ENCODE measurements around the gene NLRC5.
"Not testable (repeated sequence)": the region's sequence is repeated elsewhere in the genome, so short reads cannot be mapped to it uniquely, and the experiment has no call there.

NLRC5 gene

DNA sequence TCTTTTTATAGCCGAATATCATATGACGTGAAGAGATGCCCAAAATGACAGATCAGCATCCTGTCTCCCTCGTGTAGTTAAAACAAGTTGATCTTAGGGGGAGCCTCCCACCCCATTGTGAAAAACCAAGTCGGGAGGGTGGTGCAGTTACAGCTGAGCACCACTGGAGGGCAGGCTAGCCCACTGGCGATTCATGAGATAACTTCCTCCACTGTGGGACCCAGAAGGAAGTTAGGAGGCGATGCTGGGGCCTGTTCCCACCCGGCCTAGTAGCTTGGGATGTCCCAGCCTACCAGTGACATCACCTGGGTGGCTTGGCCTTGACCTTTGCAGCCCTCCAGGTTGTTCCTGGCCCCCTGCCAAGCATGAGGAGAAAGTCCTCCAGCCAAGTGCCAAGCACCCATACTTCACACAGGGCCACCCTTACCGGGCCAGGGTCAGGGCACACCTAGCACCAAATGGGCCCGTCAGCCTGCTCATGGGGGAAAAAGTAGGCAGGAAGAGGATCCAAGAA, 95.0 kb downstream of the NLRC5 start:
- peak; percentile 81 for DNase-seq

- DNase-seq = no peak
These were observed 95.6 kb downstream of the NLRC5 start for GRCh38 chr16:57084996-57085395.

DNA sequence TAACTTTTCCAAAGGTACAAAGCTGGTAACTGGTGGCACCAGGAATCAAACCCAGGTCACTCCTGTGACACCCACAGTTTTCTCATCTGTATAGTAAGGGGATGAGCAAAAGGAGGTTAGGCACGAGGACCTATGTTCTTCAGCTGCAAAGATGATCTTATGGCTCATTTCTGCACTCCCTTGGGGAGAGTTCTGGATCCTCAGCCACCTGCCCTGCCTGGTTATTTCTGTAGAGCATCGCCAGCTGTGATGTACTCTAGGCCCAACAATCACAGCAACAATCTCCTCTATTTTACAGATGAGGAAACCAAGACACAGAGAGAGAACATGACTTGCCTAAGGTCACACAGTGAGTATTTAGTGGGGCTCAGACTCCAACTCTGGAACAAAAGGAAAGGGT, 97.6 kb downstream of the NLRC5 start:
- no peak for DNase-seq

- peak; percentile 89 for DNase-seq
These were observed 100.0 kb downstream of the NLRC5 start for GRCh38 chr16:57089406-57089805.

GRCh38 chr16:57091200-57091974, 102.0 kb downstream of the NLRC5 start:
- peak; percentile 47 for DNase-seq

DNA sequence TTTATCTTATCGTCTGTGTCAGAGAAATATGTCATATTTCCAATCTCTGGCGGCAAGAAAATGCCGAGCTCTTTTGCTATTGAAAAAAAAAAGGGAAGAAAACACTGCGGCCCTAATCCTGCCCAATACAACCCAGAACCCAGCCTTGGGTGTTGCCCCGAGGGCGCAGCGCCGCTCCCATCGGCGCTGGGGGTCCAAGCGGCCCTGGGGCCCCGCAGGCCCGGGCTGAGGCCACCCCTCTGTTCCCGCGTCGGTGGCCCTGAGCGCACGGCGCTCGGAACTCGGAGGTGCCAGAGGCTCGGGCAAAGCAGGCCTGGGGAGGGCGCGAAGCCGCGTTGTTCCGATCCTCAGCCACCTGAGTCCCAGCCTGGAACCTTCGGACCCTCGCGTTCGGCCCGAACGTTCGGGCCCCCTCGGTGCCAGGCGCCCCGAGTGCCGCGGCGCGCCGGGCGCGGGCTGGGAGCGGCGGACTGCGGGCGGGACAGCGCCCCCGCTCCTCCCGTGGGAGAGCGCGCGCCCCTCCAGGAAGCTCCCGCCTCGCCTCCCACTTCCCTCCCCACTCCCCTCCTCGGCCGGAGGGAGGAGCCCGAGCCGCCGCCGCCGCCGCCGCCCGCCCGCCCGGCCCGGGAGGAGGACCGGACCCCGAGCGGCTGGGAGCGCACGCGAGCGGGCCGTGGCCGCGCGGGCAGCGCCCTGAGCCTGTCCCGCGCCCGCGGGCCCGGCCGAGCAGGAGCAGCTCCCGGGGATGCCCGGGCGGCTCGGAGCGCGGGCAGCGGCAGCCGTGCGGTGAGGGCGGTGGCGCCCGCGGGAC, 102.8 kb downstream of the NLRC5 start, which contains the start of gene CPNE2:
TSS of gene CPNE2 (plus strand) at position 609 of the 811 bp plus-strand sequence. CDS start 18,160 bp downstream, outside the sequence.
- peak; percentile 80 for DNase-seq

DNA sequence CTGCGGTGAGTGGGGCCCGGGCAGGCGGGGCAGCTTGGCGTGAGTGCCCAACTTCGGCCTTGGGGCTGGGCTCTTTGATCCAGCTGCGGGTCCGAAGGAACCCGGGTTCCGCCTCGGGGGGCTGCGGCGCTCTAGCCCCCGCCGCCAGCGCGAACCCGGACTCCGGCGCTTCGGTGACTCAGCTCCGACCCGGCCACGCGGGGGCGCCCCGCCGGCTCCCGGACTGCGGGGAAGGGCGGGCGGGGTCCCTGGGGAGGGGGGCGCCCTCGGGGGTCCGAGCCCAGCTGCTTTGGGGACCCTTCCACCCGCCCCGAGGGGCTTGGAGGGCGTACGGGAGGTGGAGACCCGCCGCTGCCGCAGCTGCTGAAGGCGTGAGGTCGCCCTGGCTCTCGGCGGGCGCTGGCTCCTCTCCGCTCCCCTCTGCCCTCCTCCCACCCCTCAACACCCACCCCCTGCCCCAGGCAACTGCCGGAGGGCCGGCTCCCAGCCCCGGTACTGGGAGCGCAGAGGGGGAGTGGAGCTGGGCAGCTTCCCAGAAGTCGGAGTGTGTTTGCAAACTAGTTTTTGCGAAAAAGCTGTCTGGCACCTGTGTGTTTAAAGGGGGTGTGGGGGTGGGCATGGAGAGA, 103.5 kb downstream of the NLRC5 start:
- DNase-seq = peak; percentile 72

- peak; percentile 17 for DNase-seq
These were observed 104.6 kb downstream of the NLRC5 start for GRCh38 chr16:57093666-57094564.

DNA sequence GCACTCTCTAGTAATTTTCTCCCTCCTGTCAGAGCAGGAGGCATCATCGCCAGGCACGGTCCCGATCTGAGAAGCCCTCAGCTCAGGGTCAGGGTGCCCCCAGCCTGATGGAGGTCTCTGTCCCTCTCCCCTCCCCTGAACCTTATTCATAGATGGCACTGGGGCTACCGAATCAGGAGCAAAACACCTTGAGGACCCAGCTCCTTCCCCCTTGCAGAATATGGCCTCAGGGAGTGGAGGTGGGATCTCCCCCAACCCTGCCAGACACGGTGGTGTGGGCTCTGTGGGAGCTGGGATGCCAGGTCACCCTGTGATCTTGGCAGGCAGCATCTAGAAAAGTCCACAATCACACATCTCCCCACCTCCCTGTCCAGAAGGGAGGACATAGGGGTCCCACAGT, 105.6 kb downstream of the NLRC5 start:
- DNase-seq = no peak

- DNase-seq = no peak
These were observed 106.8 kb downstream of the NLRC5 start for GRCh38 chr16:57096192-57096591.

DNA sequence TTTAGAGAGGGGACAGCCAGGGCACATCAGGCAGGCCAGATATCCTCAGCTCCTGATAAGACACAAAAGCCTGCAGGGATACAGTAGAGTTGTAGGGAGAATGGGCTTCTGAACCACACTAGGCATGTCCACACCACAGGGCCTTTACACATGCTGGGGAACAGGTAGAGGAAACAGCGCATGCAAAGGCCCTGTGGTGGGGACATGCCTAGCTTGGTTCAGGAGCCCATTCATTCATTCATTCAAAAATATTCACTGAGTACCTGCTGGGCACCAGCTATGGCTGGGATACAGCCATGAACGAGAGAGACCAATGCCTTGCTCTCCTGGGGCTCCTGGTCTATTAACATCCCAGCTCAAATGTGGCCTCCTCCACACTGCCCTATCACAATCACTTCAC, 107.4 kb downstream of the NLRC5 start:
- no peak for DNase-seq

- DNase-seq = no peak
These were observed 109.0 kb downstream of the NLRC5 start for GRCh38 chr16:57098188-57098841.

- DNase-seq = not testable (repeated sequence)
These were observed 110.6 kb downstream of the NLRC5 start for GRCh38 chr16:57099965-57100364.

DNA sequence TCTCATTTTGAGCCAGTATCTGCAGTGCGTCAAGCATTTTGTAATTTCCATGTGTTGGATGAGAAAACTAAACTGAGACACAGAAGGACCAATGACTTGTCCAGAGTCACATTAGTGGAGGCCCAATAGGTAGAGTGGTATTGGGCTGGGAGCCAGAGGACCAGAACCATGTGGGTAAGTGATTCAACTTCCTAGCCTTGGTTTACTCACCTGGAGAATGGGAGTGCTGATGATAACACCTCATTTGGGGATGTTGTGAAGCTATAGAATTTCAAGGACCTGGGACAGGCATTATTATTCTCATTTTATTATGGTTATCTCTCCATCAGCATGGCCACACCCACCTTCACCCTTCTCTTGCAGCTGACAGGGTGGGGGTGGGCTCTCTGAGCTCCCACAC, 111.1 kb downstream of the NLRC5 start:
- DNase-seq = no peak

- DNase-seq = no peak
These were observed 113.8 kb downstream of the NLRC5 start for GRCh38 chr16:57102888-57103851.

DNA sequence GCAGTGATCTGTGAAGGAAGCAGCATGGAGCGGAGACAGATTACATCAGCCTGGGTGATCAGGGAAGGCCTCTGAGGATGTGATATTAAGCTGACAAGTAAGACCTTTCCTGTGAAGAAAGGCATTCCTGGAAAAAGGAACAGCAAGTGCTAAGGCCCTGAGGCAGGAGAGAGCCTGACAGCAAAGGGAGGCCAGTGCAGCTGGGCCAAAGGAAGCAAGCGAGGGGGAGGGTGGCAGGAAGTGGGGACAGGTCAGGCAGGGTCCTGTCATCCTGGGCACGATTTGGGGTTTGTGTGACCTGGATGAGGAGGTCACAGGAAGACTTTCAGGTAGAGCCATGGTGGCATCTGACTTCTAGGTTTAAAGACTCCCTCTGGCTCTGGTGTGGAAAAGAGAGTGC, 115.3 kb downstream of the NLRC5 start:
- DNase-seq = no peak

GRCh38 chr16:57105184-57105583, 115.8 kb downstream of the NLRC5 start:
- no peak for DNase-seq

GRCh38 chr16:57106767-57107166, 117.4 kb downstream of the NLRC5 start:
- DNase-seq = no peak

DNA sequence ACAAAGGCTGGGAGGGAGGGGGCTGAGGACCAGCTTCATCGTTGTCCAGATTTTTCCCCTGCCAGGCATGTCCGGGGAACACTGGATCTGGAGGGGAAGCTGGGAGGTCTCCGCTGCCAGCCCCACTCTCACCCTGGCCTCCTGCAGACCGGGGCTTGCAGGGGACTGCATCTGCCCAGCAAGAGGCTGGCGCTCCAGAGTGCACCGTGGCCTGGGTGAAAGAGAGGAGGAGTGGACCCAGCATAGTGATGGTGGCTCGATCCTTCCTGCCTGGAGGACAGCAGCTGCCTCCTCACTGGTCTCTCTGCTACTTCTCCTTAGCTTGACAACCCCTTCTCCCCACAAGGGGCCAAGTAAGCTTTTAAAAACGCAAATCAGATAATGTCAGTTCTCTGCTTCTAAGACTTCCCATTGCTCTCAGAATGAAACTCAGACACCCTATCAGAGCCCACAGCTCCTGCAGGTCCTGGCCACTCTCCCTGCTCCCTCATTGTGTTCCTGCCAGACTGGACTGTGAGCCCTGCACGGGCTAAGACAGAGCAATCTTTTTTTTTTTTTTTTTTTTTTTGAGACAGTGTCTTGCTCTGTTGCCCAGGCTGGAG, 118.1 kb downstream of the NLRC5 start:
- DNase-seq = no peak

- no peak for DNase-seq
These were observed 119.1 kb downstream of the NLRC5 start for GRCh38 chr16:57108432-57108831.

Measured in DMS53 (cell line).